ENCODE measurements around the gene C1R.

DNA sequence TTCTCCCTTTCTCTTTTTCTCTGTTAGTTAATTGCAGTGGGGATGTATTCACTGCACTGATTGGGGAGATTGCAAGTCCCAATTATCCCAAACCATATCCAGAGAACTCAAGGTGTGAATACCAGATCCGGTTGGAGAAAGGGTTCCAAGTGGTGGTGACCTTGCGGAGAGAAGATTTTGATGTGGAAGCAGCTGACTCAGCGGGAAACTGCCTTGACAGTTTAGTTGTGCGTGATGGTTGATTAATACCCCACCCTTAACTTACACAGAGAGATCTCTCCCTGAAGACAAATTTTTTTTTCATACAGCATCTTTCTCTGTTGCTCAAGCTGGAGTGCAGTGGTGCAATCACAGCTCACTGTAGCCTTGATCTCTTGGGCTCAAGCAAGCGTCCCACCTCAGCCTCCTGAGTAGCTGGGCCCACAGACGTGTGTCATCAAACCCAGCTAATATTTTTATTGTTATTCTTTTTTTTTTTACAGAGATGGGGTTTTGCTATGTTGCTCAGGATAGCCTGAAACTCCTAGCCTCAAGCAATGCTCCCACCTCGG is 27.1 kb downstream of the C1R start:
- TF ChIP-seq POLR2A (IDR thresholded peaks at IDR 0.05; ENCODE audit: low read length) (no peak), GATA1 (IDR thresholded peaks at IDR 0.05; ENCODE audit: low read depth, low read length) (no peak)

Data from erythroblast (primary cell).